ENCODE measurements around the gene AQP12B. TPM values are rescaled to one million over a fixed set of nuclear protein-coding genes. Genes with fewer than 3 reads are reported as not detected.
"Not testable (repeated sequence)": the region's sequence is repeated elsewhere in the genome, so short reads cannot be mapped to it uniquely, and the experiment has no call there.

AQP12B gene
- total and polyA plus RNA-seq, 8 donors = 0.14 TPM; not detected in 7

GRCh38 chr2:240688553-240688919, 5.9 kb upstream of the AQP12B start:
- Histone ChIP-seq H3K4me1 (no peaks in the 10 kb centered on the region), H3K9me3 (no peaks in the 10 kb centered on the region), H3K36me3 (no peaks in the 10 kb centered on the region), H3K27ac (no peak overlapping the region), H3K27me3 (peaks cover 0 to 13% of the 10 kb centered on the region in 2 donors), H3K4me3 (no peak overlapping the region)
- intact Hi-C loops (cut with DNase I) = no loop called here
- ATAC-seq (no peak), DNase-seq (no peak)
- no peak for TF ChIP-seq CTCF (IDR thresholded peaks at IDR 0.05)

- H3K9me3 ChIP-seq = no peaks in the 10 kb centered on the region
- H3K27ac ChIP-seq = no peak overlapping the region
- peaks cover 0 to 13% of the 10 kb centered on the region in 2 donors for H3K27me3 ChIP-seq
- no peaks in the 10 kb centered on the region for H3K36me3 ChIP-seq
- intact Hi-C loops (cut with DNase I) = no loop called here
- no peak overlapping the region for H3K4me3 ChIP-seq
- no peaks in the 10 kb centered on the region for H3K4me1 ChIP-seq
- no peak for TF ChIP-seq CTCF (IDR thresholded peaks at IDR 0.05)
- ATAC-seq = no peak
- no peak for DNase-seq
These were observed 5.3 kb upstream of the AQP12B start for GRCh38 chr2:240687741-240688552.

GRCh38 chr2:240687045-240687740, 4.5 kb upstream of the AQP12B start:
- ATAC-seq (no peak), DNase-seq (peak in 1 of 4 donors; percentile 51)
- TF ChIP-seq CTCF (IDR thresholded peaks at IDR 0.05) = no peak
- Histone ChIP-seq H3K4me1 (no peaks in the 10 kb centered on the region), H3K27ac (no peak overlapping the region), H3K4me3 (no peak overlapping the region), H3K36me3 (no peaks in the 10 kb centered on the region), H3K9me3 (no peaks in the 10 kb centered on the region), H3K27me3 (peaks cover 0 to 13% of the 10 kb centered on the region in 2 donors)
- intact Hi-C loops (cut with DNase I) = no loop called here

GRCh38 chr2:240686460-240686859, 3.8 kb upstream of the AQP12B start:
- TF ChIP-seq CTCF (IDR thresholded peaks at IDR 0.05) = no peak
- no peak for ATAC-seq
- Histone ChIP-seq H3K9me3 (no peaks in the 10 kb centered on the region), H3K36me3 (no peaks in the 10 kb centered on the region), H3K27me3 (peaks cover 0 to 13% of the 10 kb centered on the region in 2 donors), H3K4me3 (no peak overlapping the region), H3K27ac (no peak overlapping the region), H3K4me1 (no peaks in the 10 kb centered on the region)
- DNase-seq = no peak
- intact Hi-C loops (cut with DNase I) = no loop called here

- H3K27ac ChIP-seq = no peak overlapping the region
- H3K36me3 ChIP-seq = no peaks in the 10 kb centered on the region
- no peak for TF ChIP-seq CTCF (IDR thresholded peaks at IDR 0.05)
- peaks cover 0 to 13% of the 10 kb centered on the region in 2 donors for H3K27me3 ChIP-seq
- no peak overlapping the region for H3K4me3 ChIP-seq
- H3K9me3 ChIP-seq = no peaks in the 10 kb centered on the region
- intact Hi-C loops (cut with DNase I) = no loop called here
- no peaks in the 10 kb centered on the region for H3K4me1 ChIP-seq
- DNase-seq (peak in 3 of 4 donors; percentile 22 to 64 (median 35)), ATAC-seq (no peak)
These were observed 3.2 kb upstream of the AQP12B start for GRCh38 chr2:240685771-240686371.

GRCh38 chr2:240683980-240684728, 1.5 kb upstream of the AQP12B start:
- peak in 1 of 4 donors; percentile 24 for DNase-seq
- H3K4me3 ChIP-seq, ATAC-seq: not testable (repeated sequence)

GRCh38 chr2:240683329-240683979, 769 bp upstream of the AQP12B start:
- H3K4me1 ChIP-seq; H3K36me3 ChIP-seq; H3K9me3 ChIP-seq; H3K27ac ChIP-seq; H3K4me3 ChIP-seq; intact Hi-C loops (cut with DNase I): not testable (repeated sequence)
- DNase-seq (peak in 1 of 4 donors; percentile 48), ATAC-seq (peak; percentile 9)
- peaks cover 0 to 13% of the 10 kb centered on the region in 2 donors for H3K27me3 ChIP-seq

More at GRCh38 chr2:240683980-240684728, 1.5 kb upstream of the AQP12B start:
- H3K27ac ChIP-seq; H3K36me3 ChIP-seq; H3K4me1 ChIP-seq; intact Hi-C loops (cut with DNase I); H3K9me3 ChIP-seq: not testable (repeated sequence)
- H3K27me3 ChIP-seq = peaks cover 0 to 13% of the 10 kb centered on the region in 2 donors
